PC-3 (cell line): ENCODE results near the gene NDEL1. TPM values are rescaled to one million over a fixed set of nuclear protein-coding genes. Genes with fewer than 3 reads are reported as not detected.

Experiments used
- ATAC-seq: fragments of 200-7000 bp; cut with Tn5 transposase; 2 replicates; pipeline ENCODE4 v1.9.1; 2020; ENCODE audit warnings: mild to moderate bottlenecking, moderate library complexity
- BruUV-seq: library from RNA; stranded (reverse); fragments of 400-500 nt; replicated peaks from 2 replicates; lab custom pipeline; 2021; lab: Mats Ljungman, UMichigan
- CTCF ChIA-PET: fragments of 300-600 bp; sonication (Branson Sonifier 250); formaldehyde crosslinking; loops from one replicate; lab custom pipeline; 2022; ENCODE audit warnings: antibody characterized with exemption; lab: Charles Lee
- POLR2A ChIA-PET: fragments of 300-600 bp; sonication (Branson Sonifier 250); formaldehyde crosslinking; loops from one replicate; lab custom pipeline; 2022; ENCODE audit warnings: antibody characterized with exemption; ENCODE audit not compliant: unreplicated experiment; lab: Charles Lee
- DNase-seq: peaks from one replicate; pipeline ENCODE4 v3.0.0-alpha.2; 2015
- H2AFZ ChIP-seq: fragments of 300-600 bp; sonication (generic); 2 replicates; pipeline ENCODE4 v1.6.0; 2016; ENCODE audit warnings: antibody characterized with exemption, low read length
- H3F3A ChIP-seq: fragments of 300-600 bp; sonication (generic); one replicate; pipeline ENCODE4 v1.6.0; 2017; ENCODE audit warnings: antibody characterized with exemption, low read length, control low read depth, mild to moderate bottlenecking; ENCODE audit not compliant: unreplicated experiment
- H3K27ac ChIP-seq: fragments of 300-600 bp; sonication (generic); 2 replicates; pipeline ENCODE4 v1.5.1; 2016; ENCODE audit warnings: mild to moderate bottlenecking, low read length
- H3K27me3 ChIP-seq: fragments of 300-600 bp; sonication (generic); 2 replicates; pipeline ENCODE4 v1.6.1; 2016; ENCODE audit warnings: low read length, mixed read lengths
- H3K36me3 ChIP-seq: fragments of 300-600 bp; sonication (generic); 2 replicates; pipeline ENCODE4 v1.6.1; 2016; ENCODE audit warnings: low read depth, mixed run types, low read length, mixed read lengths
- H3K4me1 ChIP-seq: fragments of 300-600 bp; sonication (generic); 2 replicates; pipeline ENCODE4 v1.5.1; 2016; ENCODE audit warnings: low read length; ENCODE audit not compliant: insufficient read depth
- H3K4me2 ChIP-seq: fragments of 300-600 bp; sonication (generic); 2 replicates; pipeline ENCODE4 v1.6.0; 2016; ENCODE audit warnings: low read length
- H3K4me3 ChIP-seq: fragments of 300-600 bp; sonication (generic); 2 replicates; pipeline ENCODE4 v1.5.1; 2016; ENCODE audit warnings: mild to moderate bottlenecking, low read length, mixed read lengths
- H3K79me2 ChIP-seq: fragments of 300-600 bp; sonication (generic); 2 replicates; pipeline ENCODE4 v1.6.1; 2017; ENCODE audit warnings: low read length, mixed read lengths
- H3K9ac ChIP-seq: fragments of 300-600 bp; sonication (generic); 2 replicates; pipeline ENCODE4 v1.6.0; 2016; ENCODE audit warnings: mild to moderate bottlenecking, low read length
- H3K9me2 ChIP-seq: fragments of 300-600 bp; sonication (generic); replicated peaks from 2 replicates; pipeline ENCODE4 v1.6.1; 2016; ENCODE audit warnings: mixed run types, low read length, mixed read lengths
- H3K9me3 ChIP-seq: fragments of 300-600 bp; sonication (generic); 2 replicates; pipeline ENCODE4 v1.6.1; 2016; ENCODE audit warnings: low read length, mixed read lengths
- H4K20me1 ChIP-seq: fragments of 300-600 bp; sonication (generic); 2 replicates; pipeline ENCODE4 v1.6.1; 2016; ENCODE audit warnings: low read length, mixed read lengths
- EZH2 ChIP-seq: fragments of 300-600 bp; sonication (generic); IDR thresholded peaks from one replicate; pipeline ENCODE4 v1.6.1; 2017; ENCODE audit warnings: antibody characterized with exemption, mild to moderate bottlenecking, low read length; ENCODE audit not compliant: unreplicated experiment
- EZH2phosphoT487 ChIP-seq: fragments of 300-600 bp; sonication (generic); IDR thresholded peaks from 2 replicates; pipeline ENCODE4 v1.6.1; 2018; ENCODE audit warnings: mild to moderate bottlenecking, antibody characterized with exemption, low read length, borderline replicate concordance
- intact Hi-C: fragments of 100-400 bp; cut with micrococcal nuclease; formaldehyde crosslinking; loops from 2 replicates; pipeline ENCODE4 v1.9.0; 2023
- total RNA-seq: library from RNA; depleted of rRNA; stranded (reverse); fragments of >200 nt; gene quantifications from 2 replicates; pipeline ENCODE4 v1.2.3, GENCODE V29; 2014
- TF ChIP-seq, protein P1 (sequence below): fragments of 300-600 bp; sonication (generic); conservative IDR thresholded peaks from 2 replicates; pipeline ENCODE4 v1.5.1; 2017; ENCODE audit warnings: antibody characterized with exemption, low read depth, mild to moderate bottlenecking, low read length

NDEL1 gene
- total RNA-seq, 1 experiment from 2014 or later = 32.7 TPM

DNA sequence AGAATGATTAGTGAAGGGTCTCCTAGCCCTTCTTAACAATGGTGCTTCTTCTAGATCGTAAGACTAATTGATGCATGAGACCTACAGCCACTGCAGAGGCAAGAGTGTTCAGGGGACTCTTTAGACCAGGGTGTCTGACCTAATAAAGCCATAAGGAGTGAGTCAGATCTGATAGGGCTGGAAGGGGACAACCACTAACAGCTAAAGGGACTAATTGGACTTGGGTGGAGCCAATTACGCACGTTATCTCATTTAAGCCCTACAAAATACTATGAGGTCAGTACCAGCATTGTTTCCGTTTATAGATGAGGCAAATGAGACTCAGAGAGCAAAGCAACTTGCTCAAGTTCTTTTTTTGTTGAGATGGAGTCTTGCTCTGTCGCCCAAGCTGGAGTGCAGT is 23.6 kb upstream of the NDEL1 start:
- no peaks in the 10 kb centered on the region for H3K9me2 ChIP-seq
- peaks cover 16% of the 10 kb centered on the region for H3K4me1 ChIP-seq
- no peaks in the 10 kb centered on the region for H3K9me3 ChIP-seq
- ATAC-seq (no peak), DNase-seq (no peak)
- TF ChIP-seq, protein P1, sequence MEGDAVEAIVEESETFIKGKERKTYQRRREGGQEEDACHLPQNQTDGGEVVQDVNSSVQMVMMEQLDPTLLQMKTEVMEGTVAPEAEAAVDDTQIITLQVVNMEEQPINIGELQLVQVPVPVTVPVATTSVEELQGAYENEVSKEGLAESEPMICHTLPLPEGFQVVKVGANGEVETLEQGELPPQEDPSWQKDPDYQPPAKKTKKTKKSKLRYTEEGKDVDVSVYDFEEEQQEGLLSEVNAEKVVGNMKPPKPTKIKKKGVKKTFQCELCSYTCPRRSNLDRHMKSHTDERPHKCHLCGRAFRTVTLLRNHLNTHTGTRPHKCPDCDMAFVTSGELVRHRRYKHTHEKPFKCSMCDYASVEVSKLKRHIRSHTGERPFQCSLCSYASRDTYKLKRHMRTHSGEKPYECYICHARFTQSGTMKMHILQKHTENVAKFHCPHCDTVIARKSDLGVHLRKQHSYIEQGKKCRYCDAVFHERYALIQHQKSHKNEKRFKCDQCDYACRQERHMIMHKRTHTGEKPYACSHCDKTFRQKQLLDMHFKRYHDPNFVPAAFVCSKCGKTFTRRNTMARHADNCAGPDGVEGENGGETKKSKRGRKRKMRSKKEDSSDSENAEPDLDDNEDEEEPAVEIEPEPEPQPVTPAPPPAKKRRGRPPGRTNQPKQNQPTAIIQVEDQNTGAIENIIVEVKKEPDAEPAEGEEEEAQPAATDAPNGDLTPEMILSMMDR = no peak
- no peak for TF ChIP-seq EZH2phosphoT487
- no peak for TF ChIP-seq EZH2
- no peaks in the 10 kb centered on the region for H3K27me3 ChIP-seq
- no peak overlapping the region for H2AFZ ChIP-seq
- no peak overlapping the region for H3K9ac ChIP-seq
- no peak overlapping the region for H3K4me2 ChIP-seq
- no peaks in the 10 kb centered on the region for H3F3A ChIP-seq
- H3K36me3 ChIP-seq = no peaks in the 10 kb centered on the region
- no peak overlapping the region for H3K27ac ChIP-seq
- no peaks in the 10 kb centered on the region for H3K79me2 ChIP-seq
- intact Hi-C loops = no loop called here
- CTCF ChIA-PET = no interaction called here
- H4K20me1 ChIP-seq = no peaks in the 10 kb centered on the region
- no peak overlapping the region for H3K4me3 ChIP-seq
- BruUV-seq = no TSS peak
- POLR2A ChIA-PET = no interaction called here

DNA sequence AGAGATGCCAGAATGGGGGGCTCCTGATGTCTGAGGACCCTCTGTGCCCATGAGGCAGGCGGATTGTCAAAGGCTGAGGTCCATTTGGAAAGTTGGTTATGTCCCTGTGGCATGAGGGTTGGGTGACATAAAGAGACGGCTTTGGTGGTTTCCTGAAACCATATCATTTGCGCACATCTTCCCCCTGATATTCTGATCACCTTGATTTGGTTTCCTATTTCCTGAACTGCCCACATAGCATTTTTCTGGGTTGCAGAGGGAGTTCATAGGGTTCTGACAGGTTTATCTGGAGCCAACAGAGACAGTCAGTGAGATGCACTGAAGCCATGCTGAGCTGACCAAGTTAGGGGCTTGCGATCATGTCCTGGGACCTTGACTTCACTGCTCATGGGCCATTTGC is 22.4 kb upstream of the NDEL1 start:
- Histone ChIP-seq H3F3A (no peaks in the 10 kb centered on the region), H3K27ac (no peak overlapping the region), H3K4me2 (no peak overlapping the region), H3K9me3 (no peaks in the 10 kb centered on the region), H2AFZ (no peak overlapping the region), H3K4me3 (no peak overlapping the region), H3K9ac (no peak overlapping the region), H3K9me2 (no peaks in the 10 kb centered on the region), H3K27me3 (no peaks in the 10 kb centered on the region), H4K20me1 (no peaks in the 10 kb centered on the region), H3K79me2 (no peaks in the 10 kb centered on the region), H3K36me3 (no peaks in the 10 kb centered on the region), H3K4me1 (peaks cover 12% of the 10 kb centered on the region)
- no TSS peak for BruUV-seq
- ATAC-seq (no peak), DNase-seq (no peak)
- ChIA-PET POLR2A (no interaction called here), CTCF (no interaction called here)
- TF ChIP-seq, protein P1 = no peak
- TF ChIP-seq EZH2 (no peak), EZH2phosphoT487 (no peak)
- intact Hi-C loops = no loop called here

DNA sequence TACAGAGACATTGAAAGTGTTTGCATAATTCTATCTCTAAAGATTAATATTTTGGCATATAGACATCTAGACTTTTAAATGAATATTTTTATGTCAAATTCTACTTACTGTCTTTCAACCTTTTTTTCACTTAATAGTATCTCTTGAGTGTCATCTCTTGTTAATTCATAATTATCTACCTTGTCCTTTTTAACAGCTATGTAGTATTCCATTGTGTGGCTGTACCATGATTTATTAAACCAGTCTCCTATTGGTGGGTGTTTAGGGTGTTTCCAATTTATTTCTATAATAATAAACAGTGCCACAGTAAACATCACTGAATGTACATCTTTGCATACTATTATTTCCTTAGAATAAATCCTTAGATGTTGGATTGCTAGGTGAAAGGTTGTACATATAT is 21.7 kb upstream of the NDEL1 start:
- TF ChIP-seq, protein P1 = no peak
- TF ChIP-seq EZH2 (no peak), EZH2phosphoT487 (no peak)
- intact Hi-C loops = no loop called here
- Histone ChIP-seq H3K27me3 (no peaks in the 10 kb centered on the region), H3K9me2 (no peaks in the 10 kb centered on the region), H3K27ac (no peak overlapping the region), H4K20me1 (no peaks in the 10 kb centered on the region), H3F3A (no peaks in the 10 kb centered on the region), H2AFZ (no peak overlapping the region), H3K4me2 (no peak overlapping the region), H3K4me1 (peaks cover 8% of the 10 kb centered on the region; the same call in 1 of the 2 replicates), H3K36me3 (no peaks in the 10 kb centered on the region), H3K9ac (no peak overlapping the region), H3K4me3 (no peak overlapping the region), H3K79me2 (no peaks in the 10 kb centered on the region), H3K9me3 (no peaks in the 10 kb centered on the region)
- ATAC-seq (no peak), DNase-seq (no peak)
- BruUV-seq = no TSS peak
- ChIA-PET CTCF (no interaction called here), POLR2A (no interaction called here)
